ENCODE data around the gene FMR1. TPM values are rescaled to one million over a fixed set of nuclear protein-coding genes. Genes with fewer than 3 reads are reported as not detected.
A peak's percentile ranks its signal among the peaks of the same experiment; 100 is the strongest.

FMR1 gene
- total RNA-seq, 1 experiment from 2014 or later: 11.6 TPM

GRCh38 chrX:147912093-147912801, 528 bp downstream of the FMR1 start:
- in situ Hi-C loops (cut with HindIII; ENCODE audit: low pct_unique_long_range_greater_than_20kb, low sequenced_read_pairs): no loop called here
- DNase-seq (ENCODE audit: low read depth): peak; percentile 45

GRCh38 chrX:147913570-147913969, 1.9 kb downstream of the FMR1 start:
- in situ Hi-C loops (cut with HindIII; ENCODE audit: low pct_unique_long_range_greater_than_20kb, low sequenced_read_pairs): no loop called here
- no peak for DNase-seq (ENCODE audit: low read depth)

GRCh38 chrX:147914591-147914990, 2.9 kb downstream of the FMR1 start:
- in situ Hi-C loops (cut with HindIII; ENCODE audit: low pct_unique_long_range_greater_than_20kb, low sequenced_read_pairs): no loop called here
- no peak for DNase-seq (ENCODE audit: low read depth)

- no peak for DNase-seq (ENCODE audit: low read depth)
- in situ Hi-C loops (cut with HindIII; ENCODE audit: low pct_unique_long_range_greater_than_20kb, low sequenced_read_pairs): no loop called here
Measured at GRCh38 chrX:147916375-147916968, 4.8 kb downstream of the FMR1 start.

GRCh38 chrX:147917700-147918695, 6.3 kb downstream of the FMR1 start:
- DNase-seq (ENCODE audit: low read depth): peak; percentile 19
- in situ Hi-C loops (cut with HindIII; ENCODE audit: low pct_unique_long_range_greater_than_20kb, low sequenced_read_pairs): no loop called here

GRCh38 chrX:147920161-147920666, 8.5 kb downstream of the FMR1 start:
- in situ Hi-C loops (cut with HindIII; ENCODE audit: low pct_unique_long_range_greater_than_20kb, low sequenced_read_pairs): no loop called here
- no peak for DNase-seq (ENCODE audit: low read depth)

GRCh38 chrX:147923605-147924004, 11.9 kb downstream of the FMR1 start:
- in situ Hi-C loops (cut with HindIII; ENCODE audit: low pct_unique_long_range_greater_than_20kb, low sequenced_read_pairs): no loop called here
- DNase-seq (ENCODE audit: low read depth): no peak

- no peak for DNase-seq (ENCODE audit: low read depth)
- in situ Hi-C loops (cut with HindIII; ENCODE audit: low pct_unique_long_range_greater_than_20kb, low sequenced_read_pairs): no loop called here
Measured at GRCh38 chrX:147927256-147927655, 15.5 kb downstream of the FMR1 start.

GRCh38 chrX:147933815-147934214, 22.1 kb downstream of the FMR1 start:
- DNase-seq (ENCODE audit: low read depth): no peak
- in situ Hi-C loops (cut with HindIII; ENCODE audit: low pct_unique_long_range_greater_than_20kb, low sequenced_read_pairs): no loop called here

- in situ Hi-C loops (cut with HindIII; ENCODE audit: low pct_unique_long_range_greater_than_20kb, low sequenced_read_pairs): no loop called here
- DNase-seq (ENCODE audit: low read depth): no peak
Measured at GRCh38 chrX:147935156-147935758, 23.5 kb downstream of the FMR1 start.

- no peak for DNase-seq (ENCODE audit: low read depth)
- in situ Hi-C loops (cut with HindIII; ENCODE audit: low pct_unique_long_range_greater_than_20kb, low sequenced_read_pairs): no loop called here
Measured at GRCh38 chrX:147945286-147945685, 33.6 kb downstream of the FMR1 start.

- no peak for DNase-seq (ENCODE audit: low read depth)
- in situ Hi-C loops (cut with HindIII; ENCODE audit: low pct_unique_long_range_greater_than_20kb, low sequenced_read_pairs): no loop called here
Measured at GRCh38 chrX:147948531-147948930, 36.8 kb downstream of the FMR1 start.

- in situ Hi-C loops (cut with HindIII; ENCODE audit: low pct_unique_long_range_greater_than_20kb, low sequenced_read_pairs): no loop called here
- no peak for DNase-seq (ENCODE audit: low read depth)
Measured at GRCh38 chrX:147950352-147950751, 38.6 kb downstream of the FMR1 start.

- in situ Hi-C loops (cut with HindIII; ENCODE audit: low pct_unique_long_range_greater_than_20kb, low sequenced_read_pairs): no loop called here
- no peak for DNase-seq (ENCODE audit: low read depth)
Measured at GRCh38 chrX:147953976-147954375, 42.3 kb downstream of the FMR1 start.

- in situ Hi-C loops (cut with HindIII; ENCODE audit: low pct_unique_long_range_greater_than_20kb, low sequenced_read_pairs): no loop called here
- DNase-seq (ENCODE audit: low read depth): no peak
Measured at GRCh38 chrX:147957291-147957690, 45.6 kb downstream of the FMR1 start.

- DNase-seq (ENCODE audit: low read depth): no peak
- in situ Hi-C loops (cut with HindIII; ENCODE audit: low pct_unique_long_range_greater_than_20kb, low sequenced_read_pairs): no loop called here
Measured at GRCh38 chrX:147958291-147958690, 46.6 kb downstream of the FMR1 start.

GRCh38 chrX:147960722-147961121, 49.0 kb downstream of the FMR1 start:
- no peak for DNase-seq (ENCODE audit: low read depth)
- in situ Hi-C loops (cut with HindIII; ENCODE audit: low pct_unique_long_range_greater_than_20kb, low sequenced_read_pairs): no loop called here

GRCh38 chrX:147962476-147962875, 50.8 kb downstream of the FMR1 start:
- in situ Hi-C loops (cut with HindIII; ENCODE audit: low pct_unique_long_range_greater_than_20kb, low sequenced_read_pairs): no loop called here
- DNase-seq (ENCODE audit: low read depth): no peak

Measured in Caki2 (cell line).